Skeletal muscle tissue (tissue), 4 donors: ENCODE data around the gene SASH1. TPM values are rescaled to one million over a fixed set of nuclear protein-coding genes. Genes with fewer than 3 reads are reported as not detected.

Source experiments
- H3K27ac ChIP-seq: one replicate; pipeline ENCODE4 v1.7.0; 2013; ENCODE audit warnings: mild to moderate bottlenecking, low read depth, low read length, inconsistent platforms
- H3K27me3 ChIP-seq, 3 donors: one replicate each; pipeline ENCODE4 v1.7.0; 2013; ENCODE audit warnings: low read length in 3 of 3; ENCODE audit not compliant: control insufficient read depth in 3 of 3, insufficient read depth in 3 of 3
- H3K36me3 ChIP-seq, 3 donors: one replicate each; pipeline ENCODE4 v1.7.0; 2013; ENCODE audit warnings: low read length in 3 of 3; ENCODE audit not compliant: control insufficient read depth in 3 of 3, insufficient read depth in 3 of 3
- H3K4me1 ChIP-seq, 3 donors: one replicate each; pipeline ENCODE4 v1.7.0; 2013; ENCODE audit warnings: low read length in 3 of 3, mild to moderate bottlenecking in 3 of 3; ENCODE audit not compliant: control insufficient read depth in 3 of 3, insufficient read depth in 3 of 3
- H3K4me3 ChIP-seq, 3 donors: one replicate each; pipeline ENCODE4 v1.7.0; 2013; ENCODE audit warnings: low read length in 3 of 3
- H3K9ac ChIP-seq, 3 donors: one replicate each; pipeline ENCODE4 v1.7.0; 2013; ENCODE audit warnings: low read length in 3 of 3, mild to moderate bottlenecking in 3 of 3, moderate library complexity in 2 of 3, low read depth in 1 of 3
- H3K9me3 ChIP-seq, 3 donors: one replicate each; pipeline ENCODE4 v1.7.0; 2013; ENCODE audit warnings: low read length in 3 of 3; ENCODE audit not compliant: control insufficient read depth in 3 of 3
- total RNA-seq: library from RNA; depleted of rRNA; stranded (reverse); fragments of >200 nt; gene quantifications from one replicate; pipeline ENCODE4 v1.2.3, GENCODE V29; 2014
- donor health status: Osteomylitis.

Gene SASH1
- total RNA-seq, 1 donor from 2014 or later: 85.1 TPM

- no peaks in the 10 kb centered on the region for H3K9me3 ChIP-seq
- no peaks in the 10 kb centered on the region for H3K27me3 ChIP-seq
- peaks cover 0 to 6% (median 0%) of the 10 kb centered on the region in 3 donors for H3K4me1 ChIP-seq
- H3K27ac ChIP-seq: no peak overlapping the region
- no peak overlapping the region for H3K4me3 ChIP-seq
- H3K36me3 ChIP-seq: no peaks in the 10 kb centered on the region
- no peak overlapping the region for H3K9ac ChIP-seq
These were observed 17.1 kb upstream of the SASH1 start for GRCh38 chr6:148325316-148326068.

GRCh38 chr6:148328876-148329555 is 13.6 kb upstream of the SASH1 start:
- Histone ChIP-seq H3K27ac (no peak overlapping the region), H3K36me3 (no peaks in the 10 kb centered on the region), H3K9ac (no peak overlapping the region), H3K27me3 (no peaks in the 10 kb centered on the region), H3K4me3 (no peak overlapping the region), H3K9me3 (no peaks in the 10 kb centered on the region), H3K4me1 (peaks cover 0 to 6% (median 0%) of the 10 kb centered on the region in 3 donors)

- no peaks in the 10 kb centered on the region for H3K27me3 ChIP-seq
- H3K9ac ChIP-seq: no peak overlapping the region
- H3K36me3 ChIP-seq: no peaks in the 10 kb centered on the region
- no peak overlapping the region for H3K4me3 ChIP-seq
- no peak overlapping the region for H3K27ac ChIP-seq
- no peaks in the 10 kb centered on the region for H3K9me3 ChIP-seq
- H3K4me1 ChIP-seq: peaks cover 0 to 6% (median 0%) of the 10 kb centered on the region in 3 donors
These were observed 12.8 kb upstream of the SASH1 start for GRCh38 chr6:148329596-148330381.

DNA sequence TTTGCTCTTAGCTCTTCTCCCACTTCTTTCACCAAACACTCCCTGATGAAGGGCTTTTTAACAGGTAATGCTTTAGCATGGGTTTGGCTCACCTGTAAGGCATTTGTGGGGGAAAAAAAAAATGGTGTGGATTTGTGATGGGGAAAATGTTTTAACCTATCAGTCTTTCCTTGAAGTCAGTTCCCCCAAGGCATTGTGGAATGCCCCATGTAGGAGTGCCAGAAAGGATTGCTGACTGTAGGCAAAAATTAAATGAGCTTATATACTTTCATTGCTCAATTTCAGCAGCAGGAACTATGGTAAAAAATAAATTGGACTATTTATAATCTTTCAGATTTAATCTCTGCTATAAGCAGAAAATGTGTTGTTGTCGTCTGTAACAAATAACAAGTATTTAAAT is 10.6 kb upstream of the SASH1 start:
- no peaks in the 10 kb centered on the region for H3K36me3 ChIP-seq
- no peak overlapping the region for H3K27ac ChIP-seq
- no peak overlapping the region for H3K9ac ChIP-seq
- H3K9me3 ChIP-seq: no peaks in the 10 kb centered on the region
- H3K4me1 ChIP-seq: peaks cover 0 to 6% (median 0%) of the 10 kb centered on the region in 3 donors
- H3K4me3 ChIP-seq: no peak overlapping the region
- H3K27me3 ChIP-seq: no peaks in the 10 kb centered on the region

GRCh38 chr6:148336901-148337300 is 5.7 kb upstream of the SASH1 start:
- peaks cover 0 to 5% (median 1%) of the 10 kb centered on the region in 3 donors for H3K4me1 ChIP-seq
- no peaks in the 10 kb centered on the region for H3K27me3 ChIP-seq
- H3K4me3 ChIP-seq: no peak overlapping the region
- no peak overlapping the region for H3K9ac ChIP-seq
- H3K36me3 ChIP-seq: no peaks in the 10 kb centered on the region
- H3K9me3 ChIP-seq: no peaks in the 10 kb centered on the region
- H3K27ac ChIP-seq: no peak overlapping the region

- H3K36me3 ChIP-seq: no peaks in the 10 kb centered on the region
- no peak overlapping the region for H3K4me3 ChIP-seq
- H3K9me3 ChIP-seq: no peaks in the 10 kb centered on the region
- no peak overlapping the region for H3K27ac ChIP-seq
- H3K4me1 ChIP-seq: peaks cover 3 to 8% (median 7%) of the 10 kb centered on the region in 3 donors
- peaks cover 0 to 2% (median 0%) of the 10 kb centered on the region in 3 donors for H3K27me3 ChIP-seq
- no peak overlapping the region for H3K9ac ChIP-seq
These were observed 2.9 kb upstream of the SASH1 start for GRCh38 chr6:148339766-148340165.

GRCh38 chr6:148340586-148341297 is 1.9 kb upstream of the SASH1 start:
- Histone ChIP-seq H3K4me1 (peaks cover 3 to 8% (median 7%) of the 10 kb centered on the region in 3 donors), H3K9me3 (no peaks in the 10 kb centered on the region), H3K27ac (no peak overlapping the region), H3K9ac (no peak overlapping the region), H3K36me3 (no peaks in the 10 kb centered on the region), H3K4me3 (no peak overlapping the region), H3K27me3 (peaks cover 0 to 7% (median 0%) of the 10 kb centered on the region in 3 donors)

DNA sequence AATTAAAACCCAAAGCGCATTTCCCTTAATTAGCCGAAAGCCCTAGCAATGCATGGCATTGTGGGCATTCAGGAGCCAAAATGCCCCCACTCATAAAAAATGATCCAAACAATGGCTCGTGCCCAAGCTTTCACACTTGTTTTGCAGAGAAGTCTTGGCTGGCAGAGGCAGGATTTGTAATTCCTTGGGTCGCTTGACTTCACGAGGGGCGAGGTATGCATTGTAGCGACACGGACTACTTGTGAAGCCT is 613 bp upstream of the SASH1 start:
- peak overlapping the region; percentile 71 to 82 (median 78) for H3K4me3 ChIP-seq
- H3K27me3 ChIP-seq: peaks cover 0 to 7% (median 0%) of the 10 kb centered on the region in 3 donors
- peak overlapping the region; percentile 60 to 89 (median 86) for H3K9ac ChIP-seq
- H3K4me1 ChIP-seq: peaks cover 3 to 8% (median 7%) of the 10 kb centered on the region in 3 donors
- peak overlapping the region; percentile 74 for H3K27ac ChIP-seq
- H3K9me3 ChIP-seq: no peaks in the 10 kb centered on the region
- H3K36me3 ChIP-seq: no peaks in the 10 kb centered on the region

DNA sequence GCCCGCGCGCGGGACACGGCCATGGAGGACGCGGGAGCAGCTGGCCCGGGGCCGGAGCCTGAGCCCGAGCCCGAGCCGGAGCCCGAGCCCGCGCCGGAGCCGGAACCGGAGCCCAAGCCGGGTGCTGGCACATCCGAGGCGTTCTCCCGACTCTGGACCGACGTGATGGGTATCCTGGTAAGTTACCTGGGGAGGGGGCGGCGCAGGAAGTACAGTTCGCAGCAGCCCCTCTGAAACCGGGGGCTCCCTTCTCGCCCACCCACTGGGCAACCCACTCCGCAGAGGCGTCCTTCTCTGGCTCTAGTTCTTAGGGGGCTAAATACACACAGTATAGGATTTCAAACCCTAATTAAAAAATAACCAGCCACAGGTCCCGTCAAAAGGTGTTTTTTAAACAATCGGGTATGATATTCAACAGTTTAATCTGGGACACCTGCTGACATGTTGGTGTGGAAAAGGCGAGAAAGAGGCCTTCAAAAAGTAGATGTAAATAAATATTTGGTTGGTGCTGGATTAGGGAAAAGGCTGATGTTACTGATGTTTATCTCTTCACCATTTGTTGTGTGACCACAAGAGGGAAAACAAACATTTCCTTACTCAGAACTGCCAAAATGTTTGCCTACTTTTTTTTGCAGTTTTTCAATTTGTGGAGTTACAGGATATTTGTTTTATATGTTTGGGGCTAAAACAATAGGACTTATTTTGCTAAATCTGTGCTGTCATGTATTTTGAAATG is 577 bp downstream of the SASH1 start:
- Histone ChIP-seq H3K27me3 (peaks cover 0 to 7% (median 0%) of the 10 kb centered on the region in 3 donors), H3K9ac (peak overlapping the region; percentile 71 to 86 (median 79)), H3K36me3 (no peaks in the 10 kb centered on the region), H3K9me3 (no peaks in the 10 kb centered on the region), H3K27ac (peak overlapping the region; percentile 46), H3K4me3 (peak overlapping the region; percentile 71 to 82 (median 78)), H3K4me1 (peaks cover 3 to 8% (median 7%) of the 10 kb centered on the region in 3 donors)
